Renal pelvis (tissue), 4 donors: ENCODE results near the gene BCL7C. TPM values are rescaled to one million over a fixed set of nuclear protein-coding genes. Genes with fewer than 3 reads are reported as not detected.
"Not testable (repeated sequence)": the region's sequence is repeated elsewhere in the genome, so short reads cannot be mapped to it uniquely, and the experiment has no call there.

Experiments used
- DNase-seq: peaks from one replicate; pipeline ENCODE4 v3.0.0-alpha.2; 2013
- polyA plus RNA-seq, 3 donors: library from polyadenylated mRNA; unstranded; fragments of 120-200 nt; gene quantifications; one replicate each; pipeline ENCODE4 v1.2.1, GENCODE V29; 2013; ENCODE audit not compliant: insufficient read length in 3 of 3

BCL7C gene
- polyA plus RNA-seq, 3 donors, result 43.7 to 52.6 (median 44.6) TPM

GRCh38 chr16:30874821-30875717 is 18.8 kb downstream of the BCL7C start:
- peak; percentile 92 for DNase-seq

DNA sequence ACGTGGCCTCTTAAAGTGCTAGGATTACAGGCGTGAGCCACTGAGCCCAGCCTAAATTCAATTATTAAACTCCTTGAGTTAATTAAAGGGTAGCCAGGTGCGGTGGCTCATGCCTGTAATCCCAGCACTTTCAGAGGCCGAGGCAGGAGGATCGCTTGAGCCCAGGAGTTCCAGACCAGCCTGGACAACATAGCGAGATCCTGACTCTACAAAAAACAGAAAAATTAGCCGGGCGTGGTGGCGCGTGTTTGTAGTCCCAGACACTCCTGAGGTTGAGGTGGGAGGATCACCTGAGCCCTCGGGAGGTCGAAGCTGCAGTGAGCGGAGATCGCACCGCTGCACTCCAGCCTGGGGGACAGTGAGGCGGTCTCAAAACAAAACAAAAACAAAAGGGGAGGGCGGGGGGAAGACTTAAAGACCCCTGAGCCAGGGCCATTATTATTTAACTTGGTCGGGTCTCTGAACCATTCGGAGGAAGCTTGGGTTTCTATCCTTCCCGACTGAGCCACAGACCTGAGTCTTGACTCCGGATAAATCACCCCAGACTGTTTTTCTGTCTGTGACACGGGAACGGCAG is 19.5 kb downstream of the BCL7C start:
- no peak for DNase-seq

DNA sequence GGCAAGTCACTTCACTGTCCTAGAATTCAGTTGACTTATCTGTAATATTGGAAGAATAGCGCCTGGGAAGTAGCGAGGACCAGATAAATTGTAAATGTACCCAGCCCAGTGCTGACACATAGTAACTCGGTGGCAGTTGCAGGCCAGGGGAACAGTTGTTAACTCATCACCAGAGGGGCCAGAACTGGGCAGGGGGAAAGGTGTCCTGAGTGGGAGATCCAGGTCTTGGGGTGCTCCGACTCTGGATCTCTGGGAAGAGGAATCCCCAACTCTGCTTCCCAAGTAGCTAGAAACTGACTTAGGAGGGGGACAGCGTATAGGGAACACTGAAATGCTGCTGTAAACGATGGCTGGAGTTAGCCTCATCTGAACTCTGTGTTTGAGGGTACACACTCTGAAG is 23.0 kb downstream of the BCL7C start:
- DNase-seq, result no peak

GRCh38 chr16:30867747-30868146 is 26.1 kb downstream of the BCL7C start:
- no peak for DNase-seq

GRCh38 chr16:30866031-30866430 is 27.8 kb downstream of the BCL7C start:
- no peak for DNase-seq

- DNase-seq, result not testable (repeated sequence)
These were observed 30.7 kb downstream of the BCL7C start for GRCh38 chr16:30863178-30863577.

- not testable (repeated sequence) for DNase-seq
These were observed 33.1 kb downstream of the BCL7C start for GRCh38 chr16:30860729-30861128.

GRCh38 chr16:30858829-30859423 is 35.0 kb downstream of the BCL7C start:
- no peak for DNase-seq

DNA sequence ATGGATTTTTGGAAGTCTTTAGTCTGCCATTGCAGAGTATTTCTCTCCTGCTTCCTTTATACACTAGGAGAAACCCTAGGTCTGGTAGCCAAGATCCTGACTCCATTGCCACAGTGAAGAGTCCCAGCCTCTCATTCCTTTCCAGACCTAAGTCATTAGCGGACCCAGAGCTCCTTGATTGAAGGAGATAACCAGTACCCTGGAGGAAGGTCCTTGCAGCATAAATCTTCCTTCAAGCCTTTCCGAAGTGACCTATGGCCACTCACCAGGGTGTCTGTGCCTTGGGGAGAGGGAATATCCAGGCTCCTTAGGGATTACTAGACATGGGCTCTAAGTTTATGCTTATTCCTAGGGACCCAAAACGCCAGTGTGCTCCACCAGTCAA is 35.8 kb downstream of the BCL7C start:
- no peak for DNase-seq

- DNase-seq, result no peak
These were observed 40.1 kb downstream of the BCL7C start for GRCh38 chr16:30853758-30854157.

GRCh38 chr16:30850246-30850645 is 43.6 kb downstream of the BCL7C start:
- no peak for DNase-seq

DNA sequence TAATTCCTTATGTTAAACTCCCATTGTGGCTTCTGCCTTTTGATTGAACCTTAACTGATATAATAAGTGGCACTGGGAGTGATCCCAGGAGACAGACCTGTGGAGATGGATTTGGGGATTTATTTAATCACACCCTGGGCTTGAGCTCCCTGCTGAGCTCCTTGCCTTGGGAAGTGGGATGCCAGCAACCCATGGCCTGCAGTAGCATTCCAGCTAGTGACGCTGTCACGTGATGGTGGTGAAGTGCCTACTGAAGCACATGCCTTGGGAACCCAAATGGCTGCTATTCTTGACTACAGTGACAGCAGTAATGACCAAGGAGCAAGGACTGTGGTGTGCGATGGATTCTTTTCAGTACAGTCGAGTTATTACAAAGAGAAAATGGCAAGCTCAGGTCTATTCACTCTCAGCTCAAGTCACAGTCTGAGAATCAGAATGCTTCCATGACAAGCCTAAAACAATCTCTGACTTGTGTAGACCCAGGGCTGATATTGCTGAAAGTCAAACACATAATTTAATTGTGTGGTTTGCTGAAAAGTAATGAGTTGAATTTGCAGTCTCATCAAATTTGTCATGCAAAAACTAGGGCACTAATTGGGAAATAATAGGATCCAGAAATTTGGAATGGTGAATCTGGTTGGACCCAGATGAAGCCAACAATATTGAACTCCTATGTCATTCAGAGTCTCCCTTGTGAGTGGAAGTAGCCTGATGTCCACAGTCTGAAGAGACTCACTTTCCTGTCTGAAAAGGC is 47.1 kb downstream of the BCL7C start:
- DNase-seq, result no peak

DNA sequence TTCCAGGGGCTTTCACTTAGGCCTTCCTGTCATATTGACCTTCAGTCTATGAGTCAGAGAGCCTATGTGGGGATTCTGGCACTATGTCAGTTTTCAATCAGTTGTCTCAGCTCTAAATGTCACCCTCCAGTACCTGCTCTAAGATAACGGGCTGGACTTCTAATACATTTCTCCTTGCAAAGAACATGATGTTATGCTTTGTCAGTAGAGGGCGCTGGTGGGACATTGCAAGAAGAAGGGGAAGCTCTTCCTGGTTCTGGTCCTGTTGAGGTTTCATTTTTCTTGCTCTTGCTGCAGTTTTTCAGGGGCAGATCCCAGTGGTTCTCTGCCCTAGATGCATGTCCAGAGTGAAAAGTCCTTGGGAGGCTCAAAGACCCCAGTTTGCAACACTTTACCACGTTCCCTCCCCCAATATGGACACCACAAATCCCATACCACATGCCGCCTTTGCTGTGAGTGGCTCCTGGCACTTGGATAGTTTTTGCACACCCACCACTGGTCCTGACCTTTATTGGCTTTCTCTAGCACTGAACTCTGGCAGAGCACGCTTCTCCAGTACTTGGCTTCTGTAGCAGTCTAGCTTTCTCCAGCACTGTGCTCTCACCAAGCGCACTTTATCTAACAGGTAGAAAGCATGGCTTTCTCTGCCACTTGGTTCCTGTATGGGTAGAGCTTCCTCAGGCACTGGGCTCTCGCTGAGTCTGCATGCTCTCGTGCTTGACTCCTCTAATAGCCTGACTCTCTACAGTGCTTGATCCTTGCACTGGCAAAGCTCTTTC is 49.0 kb downstream of the BCL7C start:
- peak; percentile 81 for DNase-seq

DNA sequence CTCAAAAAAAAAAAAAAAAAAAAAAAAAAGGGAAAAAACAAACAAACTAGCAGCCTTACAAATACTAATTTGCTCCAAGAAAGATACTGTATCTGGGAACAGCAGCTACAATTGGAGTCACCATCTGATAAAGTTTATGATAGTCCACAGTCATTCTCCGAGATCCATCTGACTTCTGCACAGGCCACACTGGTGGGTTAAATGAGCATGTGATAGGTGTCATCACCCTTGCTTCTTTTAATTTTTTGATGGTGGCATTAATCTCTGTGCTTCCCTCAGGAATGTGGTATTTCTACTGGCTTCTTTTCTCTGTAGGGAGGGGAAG is 49.6 kb downstream of the BCL7C start:
- no peak for DNase-seq

DNA sequence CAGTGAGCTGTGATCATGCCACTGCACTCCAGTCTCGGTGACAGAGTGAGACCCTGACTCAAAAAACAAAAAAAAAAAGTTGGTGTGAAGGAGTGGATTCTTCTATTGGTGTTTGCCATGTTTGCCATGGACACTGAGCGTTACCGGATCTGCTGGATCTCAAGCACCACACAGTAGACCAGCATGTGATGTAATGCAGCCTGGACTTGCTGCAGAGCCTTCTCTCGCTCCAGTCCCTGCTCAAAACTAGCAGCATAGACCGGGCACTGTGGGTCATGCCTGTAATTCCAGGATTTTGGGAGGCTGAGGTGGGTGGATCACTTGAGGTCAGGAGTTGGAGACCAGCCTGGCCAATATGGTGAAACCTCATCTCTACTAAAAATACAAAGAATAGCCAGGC is 50.4 kb downstream of the BCL7C start:
- no peak for DNase-seq

DNA sequence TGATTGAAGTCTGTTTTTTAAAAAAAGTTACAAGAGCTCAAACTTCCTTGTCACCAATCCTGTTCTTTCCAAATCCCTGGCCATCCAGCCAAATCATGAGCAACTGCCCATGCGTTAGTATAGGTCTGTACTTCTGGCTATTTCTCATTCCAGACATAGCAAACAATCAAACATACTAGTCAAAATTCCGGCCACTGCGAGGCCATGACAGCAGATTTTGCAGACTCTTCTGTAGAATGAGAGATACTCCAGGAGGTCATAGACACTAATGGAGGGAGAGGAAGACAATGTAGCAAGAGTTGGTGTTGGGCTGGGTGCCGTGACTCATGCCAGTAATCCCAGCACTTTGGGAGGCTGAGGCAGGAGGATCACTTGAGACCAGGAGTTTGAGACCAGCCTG is 50.9 kb downstream of the BCL7C start:
- no peak for DNase-seq

DNA sequence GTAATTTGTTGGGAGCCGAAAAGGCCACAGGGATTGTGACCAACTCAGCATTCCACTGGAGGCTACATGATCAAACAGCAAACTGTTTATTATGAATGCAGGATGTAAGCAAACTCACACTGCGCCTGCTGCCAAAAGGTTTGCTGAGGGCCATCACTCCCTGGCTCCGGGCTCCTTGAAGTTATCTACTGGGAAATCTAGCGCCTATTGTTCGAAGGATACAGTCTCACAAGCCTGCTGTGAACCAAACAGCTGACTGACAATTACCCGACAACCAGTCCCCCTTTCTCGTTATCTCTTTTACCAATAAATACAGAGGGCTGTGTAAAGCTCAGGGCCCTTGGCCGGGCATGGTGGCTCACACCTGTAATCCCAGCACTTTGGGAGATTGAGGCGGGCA is 52.5 kb downstream of the BCL7C start:
- no peak for DNase-seq

GRCh38 chr16:30840611-30841010 is 53.3 kb downstream of the BCL7C start:
- DNase-seq, result no peak

DNA sequence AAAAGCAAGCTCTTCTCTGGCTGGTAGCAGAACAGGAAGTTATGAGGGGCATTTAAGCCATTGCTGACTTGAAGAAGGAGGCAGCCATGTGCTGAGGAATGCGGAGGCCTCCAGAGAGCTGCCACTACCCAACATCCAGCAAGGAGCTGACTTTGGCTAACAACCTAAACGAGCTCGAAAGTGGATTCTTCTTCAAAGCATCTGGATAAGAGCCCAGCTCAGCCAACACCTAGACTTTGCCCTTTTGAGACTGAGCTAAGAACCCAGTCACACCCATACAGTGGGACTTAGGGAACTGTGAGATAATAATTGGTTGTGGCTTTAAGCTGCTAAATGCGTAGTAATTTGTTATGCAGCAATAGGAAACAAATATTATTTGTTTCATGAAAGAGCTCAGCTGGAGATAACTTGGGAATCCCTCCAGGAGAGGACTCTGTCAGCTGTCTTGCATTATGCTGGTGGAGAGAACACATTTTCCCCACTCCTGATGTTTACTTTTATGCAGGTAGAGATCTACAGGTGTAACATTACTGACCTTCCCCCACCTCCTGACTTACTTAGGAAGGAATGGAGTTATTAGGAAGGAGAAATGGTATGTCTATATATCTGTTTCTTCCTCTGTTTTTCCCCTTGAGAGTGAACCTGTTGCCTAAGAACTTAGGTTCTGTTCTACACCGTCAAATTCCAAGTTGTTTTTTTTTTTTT is 54.2 kb downstream of the BCL7C start:
- no peak for DNase-seq

DNA sequence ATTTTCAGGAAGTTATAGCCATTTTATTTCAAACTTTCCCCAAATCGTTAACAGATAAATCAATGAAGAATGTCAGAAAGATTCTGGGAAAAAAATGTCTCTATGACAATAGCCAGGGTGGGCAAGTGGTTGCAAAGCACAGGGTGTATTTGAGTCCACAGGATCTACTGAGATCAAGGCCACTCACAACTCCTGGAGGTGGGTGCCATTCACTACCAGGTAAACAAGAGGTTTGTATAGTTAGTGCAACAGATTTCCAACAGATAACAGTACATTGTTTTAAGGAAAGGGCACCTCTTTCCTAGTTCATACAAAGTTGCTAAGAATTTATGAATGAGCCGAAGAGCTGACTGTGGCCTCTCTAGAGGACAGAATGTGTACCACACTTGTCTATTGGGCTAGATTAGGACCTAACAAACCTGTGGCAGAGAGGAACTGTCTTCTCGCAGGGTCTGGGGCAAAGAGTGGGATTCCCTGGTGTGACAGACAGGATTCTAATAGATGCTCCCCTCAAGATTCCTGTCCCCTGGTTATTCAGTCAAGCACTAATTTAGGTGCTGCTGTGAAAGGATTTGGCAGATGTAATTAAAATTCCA is 54.9 kb downstream of the BCL7C start:
- no peak for DNase-seq

- DNase-seq, result no peak
These were observed 56.0 kb downstream of the BCL7C start for GRCh38 chr16:30837904-30838303.
